Dendritic cell treated with granulocyte-macrophage colony-stimulating factor and Interleukin-4, amounts not matched to agents 40 ng/mL and 50 ng/mL, for 4 days (primary cell): Measurements from ENCODE around the gene PPP2R5D.
"Not testable (repeated sequence)": the region's sequence is repeated elsewhere in the genome, so short reads cannot be mapped to it uniquely, and the experiment has no call there.

Experiments used
- H3K27ac Mint-ChIP-seq: one replicate; pipeline ENCODE4 v1.8.0; 2022; ENCODE audit warnings: mild to moderate bottlenecking, mixed read lengths
- H3K27me3 Mint-ChIP-seq: one replicate; pipeline ENCODE4 v1.8.0; 2022; ENCODE audit warnings: mild to moderate bottlenecking, mixed read lengths
- H3K36me3 Mint-ChIP-seq: one replicate; pipeline ENCODE4 v1.8.0; 2022; ENCODE audit warnings: low read depth, mixed read lengths
- H3K4me1 Mint-ChIP-seq: one replicate; pipeline ENCODE4 v1.8.0; 2022; ENCODE audit warnings: low read depth, mixed read lengths
- H3K4me3 Mint-ChIP-seq: one replicate; pipeline ENCODE4 v1.8.0; 2022; ENCODE audit warnings: mild to moderate bottlenecking, moderate library complexity, mixed read lengths
- H3K9me3 Mint-ChIP-seq: one replicate; pipeline ENCODE4 v1.8.0; 2022; ENCODE audit warnings: mixed read lengths
- intact Hi-C: fragments of 100-400 bp; cut with micrococcal nuclease; formaldehyde crosslinking; loops from one replicate; pipeline ENCODE4 v1.15.0; 2022

Gene PPP2R5D

DNA sequence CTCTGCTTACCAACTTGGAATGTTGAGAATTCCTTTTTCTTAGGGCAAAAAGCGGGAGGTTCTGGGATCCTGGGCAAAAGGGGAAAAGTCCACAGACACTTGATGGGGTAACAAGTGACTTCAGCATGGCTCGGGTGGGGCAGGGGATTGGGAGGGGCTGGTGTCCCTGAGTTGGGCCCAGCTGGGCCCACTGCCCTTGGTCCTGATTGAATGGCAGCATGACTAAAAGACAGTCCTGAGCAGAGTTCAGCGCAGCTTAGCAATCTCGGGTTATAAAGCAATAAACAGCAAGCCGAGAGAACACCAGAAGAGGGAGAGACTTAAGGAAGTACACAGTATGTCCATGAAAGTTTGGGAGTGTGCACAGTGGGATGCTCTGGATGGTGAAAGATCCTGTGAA, 5.6 kb downstream of the PPP2R5D start:
- Mint-ChIP-seq H3K36me3 (peaks cover 64% of the 10 kb centered on the region), H3K4me1 (peaks cover 46% of the 10 kb centered on the region), H3K4me3 (no peak overlapping the region), H3K27ac (no peak overlapping the region), H3K27me3 (no peaks in the 10 kb centered on the region), H3K9me3 (no peaks in the 10 kb centered on the region)
- intact Hi-C loops, result loop anchor here (10.0 kb wide), 1 partner anchor 65 kb away; the partner anchor contains the start of genes CUL7, KLC4 and MRPL2

DNA sequence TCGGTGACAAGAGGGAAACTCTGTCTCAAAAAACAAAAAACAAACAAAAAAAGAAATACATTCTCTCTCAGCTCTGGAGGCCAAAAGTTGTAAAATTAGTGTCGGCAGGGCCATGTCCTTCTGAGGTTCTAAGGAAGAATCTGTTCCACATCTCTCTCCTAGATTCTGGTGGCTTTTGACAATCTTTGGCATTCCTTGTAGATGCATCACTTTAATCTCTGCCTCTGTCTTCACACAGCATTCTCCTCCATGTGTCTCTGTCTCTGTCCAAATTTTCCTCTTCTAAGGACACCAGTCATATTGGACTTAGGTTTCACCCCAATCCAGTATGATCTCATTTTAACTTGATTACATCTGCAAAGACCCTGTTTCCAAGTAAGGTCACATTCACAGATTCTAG, 9.1 kb downstream of the PPP2R5D start:
- H3K36me3 Mint-ChIP-seq, result peaks cover 62% of the 10 kb centered on the region
- intact Hi-C loops, result no loop called here
- H3K27me3 Mint-ChIP-seq, result no peaks in the 10 kb centered on the region
- H3K9me3 Mint-ChIP-seq, result no peaks in the 10 kb centered on the region
- H3K4me3 Mint-ChIP-seq, result no peak overlapping the region
- peaks cover 11% of the 10 kb centered on the region for H3K4me1 Mint-ChIP-seq
- no peak overlapping the region for H3K27ac Mint-ChIP-seq

DNA sequence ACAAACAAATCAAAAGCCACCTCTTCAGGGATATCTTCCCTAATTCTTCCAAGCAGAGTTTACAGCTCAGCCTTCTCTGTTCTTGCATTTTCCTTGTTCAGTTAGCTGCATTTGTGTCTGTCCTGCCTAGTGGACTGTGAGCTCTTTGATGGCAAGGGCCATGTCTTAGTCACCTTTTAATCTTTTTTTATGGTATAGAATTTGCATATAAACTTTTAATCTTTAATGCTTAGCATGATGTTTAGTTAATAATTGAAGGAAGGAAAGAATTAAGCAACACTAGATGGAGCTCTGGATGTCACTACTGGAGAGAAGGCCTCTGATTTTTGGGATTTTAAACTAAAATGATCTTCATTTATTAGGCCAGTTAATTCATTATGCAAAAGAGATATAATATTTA, 12.1 kb downstream of the PPP2R5D start:
- Mint-ChIP-seq H3K27ac (no peak overlapping the region), H3K27me3 (no peaks in the 10 kb centered on the region), H3K36me3 (peaks cover 33% of the 10 kb centered on the region), H3K9me3 (no peaks in the 10 kb centered on the region), H3K4me1 (no peaks in the 10 kb centered on the region), H3K4me3 (no peak overlapping the region)
- intact Hi-C loops, result no loop called here

- H3K27me3 Mint-ChIP-seq, H3K4me1 Mint-ChIP-seq, H3K27ac Mint-ChIP-seq, H3K9me3 Mint-ChIP-seq, H3K4me3 Mint-ChIP-seq, intact Hi-C loops: not testable (repeated sequence)
- peaks cover 29% of the 10 kb centered on the region for H3K36me3 Mint-ChIP-seq
Observed at GRCh38 chr6:42998205-42998604, 13.8 kb downstream of the PPP2R5D start.

DNA sequence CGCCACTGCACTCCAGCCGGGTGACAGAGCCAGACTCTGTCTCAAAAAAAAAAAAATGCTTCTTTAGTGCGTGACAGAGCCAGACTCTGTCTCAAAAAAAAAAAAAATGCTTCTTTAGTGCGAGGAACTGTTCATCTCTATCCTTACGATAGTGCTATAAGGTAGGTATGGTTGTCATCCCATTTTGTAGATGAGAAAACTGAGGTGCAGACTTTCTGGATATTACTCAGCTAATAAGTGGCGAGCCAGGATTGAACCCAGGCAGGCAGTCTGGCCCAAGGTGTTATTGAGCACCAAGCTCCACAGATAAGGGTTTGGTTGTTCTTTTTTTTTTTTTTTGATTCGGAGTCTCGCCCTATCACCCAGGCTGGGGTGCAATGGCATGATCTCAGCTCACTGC, 17.5 kb downstream of the PPP2R5D start:
- Mint-ChIP-seq H3K36me3 (peaks cover 34% of the 10 kb centered on the region), H3K4me3 (no peak overlapping the region), H3K27me3 (no peaks in the 10 kb centered on the region), H3K9me3 (no peaks in the 10 kb centered on the region), H3K4me1 (no peaks in the 10 kb centered on the region), H3K27ac (no peak overlapping the region)
- intact Hi-C loops, result no loop called here

DNA sequence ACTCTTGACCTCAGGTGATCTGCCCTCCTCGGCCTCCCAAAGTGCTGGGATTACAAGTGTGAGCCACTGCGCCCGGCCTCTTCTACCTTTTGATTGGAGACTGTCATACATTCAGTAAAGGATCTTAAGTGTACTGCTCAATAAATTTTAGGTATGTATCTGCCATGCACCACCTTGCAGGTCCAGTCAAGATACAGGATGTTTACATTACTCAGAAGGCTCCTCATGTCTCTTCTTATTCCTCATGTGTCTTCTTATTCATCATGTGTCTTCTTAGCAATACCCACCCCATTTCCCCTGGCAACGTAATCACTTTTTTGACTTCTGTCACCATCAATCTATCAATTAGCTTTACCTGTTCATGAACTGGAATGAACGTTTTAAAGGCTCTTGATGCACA, 21.5 kb downstream of the PPP2R5D start:
- H3K4me3 Mint-ChIP-seq, result no peak overlapping the region
- intact Hi-C loops, result no loop called here
- no peaks in the 10 kb centered on the region for H3K27me3 Mint-ChIP-seq
- H3K27ac Mint-ChIP-seq, result no peak overlapping the region
- H3K36me3 Mint-ChIP-seq, result peaks cover 67% of the 10 kb centered on the region
- H3K4me1 Mint-ChIP-seq, result peaks cover 3% of the 10 kb centered on the region
- H3K9me3 Mint-ChIP-seq, result no peaks in the 10 kb centered on the region

- H3K27ac Mint-ChIP-seq, result no peak overlapping the region
- H3K9me3 Mint-ChIP-seq, result no peaks in the 10 kb centered on the region
- peaks cover 7% of the 10 kb centered on the region for H3K4me1 Mint-ChIP-seq
- no peaks in the 10 kb centered on the region for H3K27me3 Mint-ChIP-seq
- H3K36me3 Mint-ChIP-seq, result peaks cover 71% of the 10 kb centered on the region
- intact Hi-C loops, result no loop called here
- no peak overlapping the region for H3K4me3 Mint-ChIP-seq
Observed at GRCh38 chr6:43006251-43006650, 21.9 kb downstream of the PPP2R5D start.

GRCh38 chr6:43007126-43007525, 22.8 kb downstream of the PPP2R5D start:
- intact Hi-C loops, result no loop called here
- Mint-ChIP-seq H3K4me3 (no peak overlapping the region), H3K4me1 (peaks cover 16% of the 10 kb centered on the region), H3K27ac (no peak overlapping the region), H3K9me3 (no peaks in the 10 kb centered on the region), H3K27me3 (no peaks in the 10 kb centered on the region), H3K36me3 (peaks cover 80% of the 10 kb centered on the region)

GRCh38 chr6:43009124-43009523, 24.8 kb downstream of the PPP2R5D start:
- Mint-ChIP-seq H3K4me3 (no peak overlapping the region), H3K4me1 (peaks cover 32% of the 10 kb centered on the region), H3K27me3 (no peaks in the 10 kb centered on the region), H3K36me3 (peaks cover 90% of the 10 kb centered on the region), H3K27ac (no peak overlapping the region), H3K9me3 (no peaks in the 10 kb centered on the region)
- intact Hi-C loops, result loop anchor here (2.0 kb wide), 1 partner anchor 134 kb away; no protein-coding TSS in a partner anchor

- intact Hi-C loops, result loop anchor here (5.0 kb wide), 1 partner anchor 794 kb away; the partner anchor contains the start of gene MRPS10
- Mint-ChIP-seq H3K9me3 (no peaks in the 10 kb centered on the region), H3K4me3 (no peak overlapping the region), H3K36me3 (peaks cover 90% of the 10 kb centered on the region), H3K27ac (no peak overlapping the region), H3K4me1 (peaks cover 44% of the 10 kb centered on the region), H3K27me3 (no peaks in the 10 kb centered on the region)
Observed at GRCh38 chr6:43011207-43011606, 26.8 kb downstream of the PPP2R5D start.

- intact Hi-C loops, result loop anchor here (5.0 kb wide), 1 partner anchor 795 kb away; the partner anchor contains the start of gene MRPS10
- Mint-ChIP-seq H3K4me3 (no peak overlapping the region), H3K27me3 (no peaks in the 10 kb centered on the region), H3K9me3 (no peaks in the 10 kb centered on the region), H3K27ac (peak overlapping the region; percentile 86), H3K4me1 (peaks cover 56% of the 10 kb centered on the region), H3K36me3 (peaks cover 90% of the 10 kb centered on the region)
Observed at GRCh38 chr6:43012364-43012763, 28.0 kb downstream of the PPP2R5D start.

- Mint-ChIP-seq H3K9me3 (no peaks in the 10 kb centered on the region), H3K27me3 (no peaks in the 10 kb centered on the region), H3K4me1 (peaks cover 65% of the 10 kb centered on the region), H3K36me3 (peaks cover 90% of the 10 kb centered on the region), H3K4me3 (peak overlapping the region; percentile 95), H3K27ac (peak overlapping the region; percentile 86)
- intact Hi-C loops, result loop anchor here (5.0 kb wide), 1 partner anchor 796 kb away; the partner anchor contains the start of gene MRPS10
Observed at GRCh38 chr6:43013097-43013842, 28.9 kb downstream of the PPP2R5D start.

GRCh38 chr6:43013843-43014433, 29.6 kb downstream of the PPP2R5D start, which contains the start of the genes KLHDC3 and MEA1:
Gene KLHDC3 (plus strand): TSS chr6:43014249. CDS start chr6:43017193, 2,944 bp downstream.
Gene MEA1 (minus strand): TSS chr6:43013946. CDS start chr6:43013813, 133 bp downstream.
- H3K36me3 Mint-ChIP-seq, result peaks cover 90% of the 10 kb centered on the region
- peak within 1 kb of the TSS; percentile 95 for H3K4me3 Mint-ChIP-seq
- no peaks in the 10 kb centered on the region for H3K9me3 Mint-ChIP-seq
- H3K27ac Mint-ChIP-seq, result peak within 1 kb of the TSS; percentile 86
- peaks cover 70% of the 10 kb centered on the region for H3K4me1 Mint-ChIP-seq
- intact Hi-C loops, result loop anchor here (1.0 to 5.0 kb wide), 3 partner anchors 29 to 797 kb away; partner anchors contain the start of genes KLC4, MRPL2, MRPS10 and PPP2R5D
- H3K27me3 Mint-ChIP-seq, result no peaks in the 10 kb centered on the region

- Mint-ChIP-seq H3K9me3 (no peaks in the 10 kb centered on the region), H3K36me3 (peaks cover 90% of the 10 kb centered on the region), H3K4me1 (peaks cover 75% of the 10 kb centered on the region), H3K27me3 (no peaks in the 10 kb centered on the region), H3K27ac (peak overlapping the region; percentile 86), H3K4me3 (peak overlapping the region; percentile 95)
- intact Hi-C loops, result loop anchor here (1.0 to 5.0 kb wide), 3 partner anchors 30 to 797 kb away; partner anchors contain the start of genes KLC4, MRPL2, MRPS10 and PPP2R5D
Observed at GRCh38 chr6:43014434-43014909, 30.1 kb downstream of the PPP2R5D start.
